H1 (cell line): Measurements from ENCODE around the gene FBXO39. TPM values are rescaled to one million over a fixed set of nuclear protein-coding genes. Genes with fewer than 3 reads are reported as not detected.
"Not testable (repeated sequence)": the region's sequence is repeated elsewhere in the genome, so short reads cannot be mapped to it uniquely, and the experiment has no call there.

Source experiments
- CTCF ChIA-PET: fragments of 300-600 bp; sonication (Branson Sonifier 250); formaldehyde crosslinking; loops from one replicate; lab custom pipeline; 2021; ENCODE audit not compliant: partially characterized antibody; lab: Charles Lee
- POLR2A ChIA-PET: fragments of 300-600 bp; sonication (Branson Sonifier 250); formaldehyde crosslinking; loops from one replicate; lab custom pipeline; 2021; ENCODE audit warnings: inconsistent platforms; ENCODE audit not compliant: partially characterized antibody; lab: Charles Lee
- DNase-seq, 2 experiments: peaks; one replicate each; pipeline versions ENCODE4 v3.0.0 to v3.0.0-alpha.2; 2010 to 2022; ENCODE audit warnings: low spot score in 2 of 2, low read depth in 1 of 2, mixed read lengths in 1 of 2
- FAIRE-seq: peaks from 2 replicates; lab custom pipeline; 2011; peaks lifted over from hg19 to GRCh38; lab: Jason Lieb, UNC
- H2AFZ ChIP-seq: 2 replicates; pipeline ENCODE4 v1.8.1; 2012; ENCODE audit warnings: low read length, inconsistent platforms
- H2AK5ac ChIP-seq: 2 replicates; pipeline ENCODE4 v1.6.1; 2013; ENCODE audit warnings: low read depth, low read length
- H2BK120ac ChIP-seq: replicated peaks from 2 replicates; pipeline ENCODE3; 2013; ENCODE audit warnings: low read depth, low read length, inconsistent platforms
- H2BK12ac ChIP-seq: 2 replicates; pipeline ENCODE4 v1.6.1; 2013; ENCODE audit warnings: low read depth, low read length
- H2BK15ac ChIP-seq: 2 replicates; pipeline ENCODE4 v1.6.1; 2013; ENCODE audit warnings: low read length
- H2BK20ac ChIP-seq: 2 replicates; pipeline ENCODE4 v1.6.1; 2013; ENCODE audit warnings: low read length
- H2BK5ac ChIP-seq: 2 replicates; pipeline ENCODE4 v1.6.1; 2013; ENCODE audit warnings: low read depth, low read length
- H3K14ac ChIP-seq: 2 replicates; pipeline ENCODE4 v1.6.1; 2013; ENCODE audit warnings: inconsistent platforms; ENCODE audit not compliant: insufficient read length
- H3K18ac ChIP-seq: 2 replicates; pipeline ENCODE4 v1.6.1; 2013; ENCODE audit warnings: low read length; ENCODE audit errors: extremely low read depth
- H3K23ac ChIP-seq: 2 replicates; pipeline ENCODE4 v1.6.1; 2013; ENCODE audit warnings: inconsistent platforms; ENCODE audit not compliant: insufficient read length
- H3K23me2 ChIP-seq: 2 replicates; pipeline ENCODE4 v1.6.1; 2013; ENCODE audit warnings: low read depth, low read length
- H3K27ac ChIP-seq: 2 replicates; pipeline ENCODE4 v1.6.1; 2011; ENCODE audit warnings: low read depth, low read length, inconsistent platforms
- H3K27me3 ChIP-seq, 4 experiments: replicated peaks in 1 of 4; 1 replicate in 1 of 4; 2 replicates in 3 of 4; pipeline versions ENCODE4 v1.6.1 to v1.8.1; 2011 to 2013; ENCODE audit warnings: low read length in 3 of 4, mild to moderate bottlenecking in 3 of 4, inconsistent platforms in 2 of 4, mixed read lengths in 2 of 4, moderate library complexity in 1 of 4; ENCODE audit not compliant: control insufficient read depth in 3 of 4, insufficient read depth in 3 of 4; ENCODE audit errors: extremely low read depth in 1 of 4
- H3K36me3 ChIP-seq, 4 experiments: 2 replicates each; pipeline versions ENCODE4 v1.6.1 to v1.8.1; 2011 to 2013; ENCODE audit warnings: mild to moderate bottlenecking in 4 of 4, low read length in 3 of 4, moderate library complexity in 2 of 4, control low read depth in 1 of 4, inconsistent platforms in 1 of 4; ENCODE audit not compliant: insufficient read depth in 4 of 4, control insufficient read depth in 2 of 4
- H3K4ac ChIP-seq: replicated peaks from 2 replicates; pipeline ENCODE3; 2013; ENCODE audit warnings: low read length, low read depth, mixed read lengths, inconsistent platforms; ENCODE audit not compliant: insufficient read length
- H3K4me1 ChIP-seq, 4 experiments: replicated peaks in 1 of 4; 1 replicate in 1 of 4; 2 replicates in 3 of 4; pipeline versions ENCODE4 v1.6.1 to v1.8.1; 2011 to 2013; ENCODE audit warnings: low read length in 3 of 4, inconsistent platforms in 2 of 4, mixed read lengths in 1 of 4; ENCODE audit not compliant: insufficient read depth in 4 of 4, control insufficient read depth in 3 of 4
- H3K4me2 ChIP-seq, 2 experiments: 2 replicates each; pipeline versions ENCODE4 v1.6.1 to v1.8.1; 2011 to 2013; ENCODE audit warnings: low read depth in 2 of 2, low read length in 2 of 2, control low read depth in 1 of 2, inconsistent platforms in 1 of 2, mild to moderate bottlenecking in 1 of 2; ENCODE audit not compliant: insufficient read depth in 1 of 2
- H3K4me3 ChIP-seq, 4 experiments: fragments of 200-600, 300-600 bp in 1 of 4; sonication (generic), shearing (Covaris generic), sonication (Bioruptor Twin) in 1 of 4; 2 replicates each; pipeline versions ENCODE4 v1.5.1 to v1.8.1; 2011 to 2016; ENCODE audit warnings: low read length in 4 of 4, low read depth in 3 of 4, control low read depth in 2 of 4, inconsistent platforms in 2 of 4, mild to moderate bottlenecking in 2 of 4, mixed read lengths in 1 of 4, moderate library complexity in 1 of 4; ENCODE audit not compliant: insufficient read depth in 2 of 4; ENCODE audit errors: extremely low read depth in 1 of 4
- H3K56ac ChIP-seq: replicated peaks from 2 replicates; pipeline ENCODE3; 2013; ENCODE audit warnings: low read depth, mild to moderate bottlenecking, mixed read lengths, low read length, inconsistent platforms; ENCODE audit not compliant: insufficient read length
- H3K79me1 ChIP-seq: 2 replicates; pipeline ENCODE4 v1.6.1; 2013; ENCODE audit warnings: low read depth, low read length, control low read depth
- H3K79me2 ChIP-seq, 2 experiments: 2 replicates each; pipeline versions ENCODE4 v1.6.1 to v1.8.1; 2012 to 2013; ENCODE audit warnings: low read length in 2 of 2, mild to moderate bottlenecking in 2 of 2, inconsistent platforms in 1 of 2; ENCODE audit not compliant: insufficient read depth in 2 of 2, control insufficient read depth in 1 of 2
- H3K9ac ChIP-seq, 4 experiments: replicated peaks in 1 of 4; 1 replicate in 1 of 4; 2 replicates in 3 of 4; pipeline versions ENCODE4 v1.6.1 to v1.8.1; 2011 to 2013; ENCODE audit warnings: low read depth in 3 of 4, low read length in 3 of 4, control low read depth in 2 of 4, mild to moderate bottlenecking in 2 of 4, moderate library complexity in 2 of 4, inconsistent platforms in 1 of 4; ENCODE audit errors: extremely low read depth in 1 of 4
- H3K9me3 ChIP-seq, 2 experiments: 2 replicates each; pipeline versions ENCODE4 v1.6.1 to v1.8.1; 2012 to 2013; ENCODE audit warnings: mild to moderate bottlenecking in 2 of 2, moderate library complexity in 2 of 2, control low read depth in 1 of 2, inconsistent platforms in 1 of 2, low read depth in 1 of 2, low read length in 1 of 2, mixed read lengths in 1 of 2; ENCODE audit not compliant: insufficient read depth in 2 of 2
- H4K20me1 ChIP-seq, 2 experiments: replicated peaks in 1 of 2; 2 replicates each; pipeline versions ENCODE3 to v1.8.1; 2011 to 2013; ENCODE audit warnings: inconsistent platforms in 2 of 2, low read length in 2 of 2, mild to moderate bottlenecking in 1 of 2; ENCODE audit not compliant: insufficient read depth in 2 of 2, control insufficient read depth in 1 of 2
- H4K5ac ChIP-seq: 2 replicates; pipeline ENCODE4 v1.6.1; 2013; ENCODE audit warnings: low read length, low read depth, mixed read lengths, inconsistent platforms; ENCODE audit not compliant: insufficient read length
- H4K8ac ChIP-seq: 2 replicates; pipeline ENCODE4 v1.8.0; 2013; ENCODE audit warnings: mild to moderate bottlenecking, moderate library complexity, low read length, inconsistent platforms; ENCODE audit not compliant: insufficient read depth; ENCODE audit errors: extremely low read depth
- H4K91ac ChIP-seq: replicated peaks from 2 replicates; pipeline ENCODE3; 2013; ENCODE audit warnings: low read length, mixed read lengths, inconsistent platforms; ENCODE audit not compliant: insufficient read length
- USF2 ChIP-seq: IDR thresholded peaks from 2 replicates; pipeline ENCODE4 v1.6.1; 2011; ENCODE audit warnings: low read length, improper control_type of control experiment
- WGBS, 2 experiments: shearing (Covaris generic) in 1 of 2; methylation state at CpG; one replicate each; pipeline versions ENCODE4 v1.1.6 to v1.1.7; 2013 to 2015; ENCODE audit warnings: low lambda C conversion rate in 2 of 2, mixed read lengths in 2 of 2, inconsistent platforms in 1 of 2, low coverage in 1 of 2, missing lambda C conversion rate in 1 of 2; ENCODE audit not compliant: insufficient replicate concordance in 2 of 2, insufficient coverage in 1 of 2, insufficient read length in 1 of 2; ENCODE audit errors: extremely low coverage in 1 of 2, missing lambda C conversion rate in 1 of 2; 5-methylcytosine and 5-hydroxymethylcytosine counted together
- polyA plus RNA-seq, 7 experiments: library from polyadenylated mRNA; depleted of rRNA in 3 of 7; stranded (reverse) in 5 of 7; unstranded in 2 of 7; fragments of >200 nt in 5 of 7; fragments of 200-250 nt in 2 of 7; gene quantifications; 1 replicate in 5 of 7; 2 replicates in 1 of 7; 4 replicates in 1 of 7; pipeline versions ENCODE4 v1.2.1 to v1.2.3, GENCODE V29; 2011 to 2013; ENCODE audit warnings: missing spikeins in 2 of 7, mixed read lengths in 2 of 7
- total RNA-seq: library from RNA; stranded (reverse); fragmentation: NEBNext Ultra II Directional; extraction: Animal tissue kit (Norgen Biotek cat#: 25700); gene quantifications from 2 replicates; pipeline ENCODE4 v1.2.1, GENCODE V29; 2021

Gene FBXO39
- total and polyA plus RNA-seq, 2 of the 8 experiments (the other 6 are each of a cell fraction or from before 2014, with no cell fraction given): 0.12 to 0.22 TPM

GRCh38 chr17:6815775-6816174, 39.8 kb downstream of the FBXO39 start (continued):
- no peak for TF ChIP-seq USF2

- H2AK5ac ChIP-seq, FAIRE-seq, DNase-seq, H3K27me3 ChIP-seq, H2BK120ac ChIP-seq, H4K5ac ChIP-seq, POLR2A ChIA-PET, H3K56ac ChIP-seq, H2BK5ac ChIP-seq, H3K27ac ChIP-seq, CTCF ChIA-PET, H4K91ac ChIP-seq, H3K23me2 ChIP-seq, H3K4me2 ChIP-seq, H3K9me3 ChIP-seq, H3K14ac ChIP-seq, H4K20me1 ChIP-seq, H3K23ac ChIP-seq, H3K4ac ChIP-seq, H3K36me3 ChIP-seq, H3K4me1 ChIP-seq, H3K18ac ChIP-seq, H3K79me2 ChIP-seq, H2BK12ac ChIP-seq, H3K4me3 ChIP-seq, H3K79me1 ChIP-seq, H2BK15ac ChIP-seq, H2AFZ ChIP-seq, H4K8ac ChIP-seq, H3K9ac ChIP-seq, H2BK20ac ChIP-seq: not testable (repeated sequence)
- 83% methylated on average over 3 of the region's 3 CpGs; no CpG with 5 or more reads in 1 of the 2 experiments for WGBS, 2 experiments
These were observed 40.4 kb downstream of the FBXO39 start for GRCh38 chr17:6816368-6816767.
